GM18870 (cell line): ENCODE data around the gene OR51A4.
"Not testable (repeated sequence)": the region's sequence is repeated elsewhere in the genome, so short reads cannot be mapped to it uniquely, and the experiment has no call there.

Experiments
- ATAC-seq: cut with Tn5 transposase; IDR thresholded peaks from one replicate; pipeline ENCODE4 v1.9.1; 2021; ENCODE audit warnings: moderate library complexity; ENCODE audit not compliant: unreplicated experiment

Gene OR51A4, protein sequence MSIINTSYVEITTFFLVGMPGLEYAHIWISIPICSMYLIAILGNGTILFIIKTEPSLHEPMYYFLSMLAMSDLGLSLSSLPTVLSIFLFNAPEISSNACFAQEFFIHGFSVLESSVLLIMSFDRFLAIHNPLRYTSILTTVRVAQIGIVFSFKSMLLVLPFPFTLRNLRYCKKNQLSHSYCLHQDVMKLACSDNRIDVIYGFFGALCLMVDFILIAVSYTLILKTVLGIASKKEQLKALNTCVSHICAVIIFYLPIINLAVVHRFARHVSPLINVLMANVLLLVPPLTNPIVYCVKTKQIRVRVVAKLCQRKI

DNA sequence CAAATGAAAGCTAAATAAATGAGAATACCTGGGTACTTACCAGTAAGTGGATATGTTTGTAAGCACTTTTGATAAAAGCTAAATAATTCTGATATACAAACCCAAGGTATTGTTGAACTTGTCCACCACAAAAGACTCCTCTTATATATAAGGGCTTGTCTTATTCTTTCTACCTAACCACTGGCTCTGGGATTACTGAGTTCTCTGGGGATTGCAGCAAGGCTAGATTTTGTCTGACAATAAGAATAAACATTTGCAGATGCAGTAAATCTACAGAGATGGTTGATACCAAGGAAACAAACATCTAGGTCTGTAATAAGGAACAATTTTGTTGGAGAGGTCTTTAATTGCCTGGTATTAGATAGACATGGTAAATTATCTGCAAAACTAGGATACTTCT, at the start of gene OR51A4:
Gene OR51A4, minus strand, starts transcription at position 101 of the 400 bp plus-strand sequence. CDS start 505 bp downstream, outside the sequence.
- no peak for ATAC-seq

DNA sequence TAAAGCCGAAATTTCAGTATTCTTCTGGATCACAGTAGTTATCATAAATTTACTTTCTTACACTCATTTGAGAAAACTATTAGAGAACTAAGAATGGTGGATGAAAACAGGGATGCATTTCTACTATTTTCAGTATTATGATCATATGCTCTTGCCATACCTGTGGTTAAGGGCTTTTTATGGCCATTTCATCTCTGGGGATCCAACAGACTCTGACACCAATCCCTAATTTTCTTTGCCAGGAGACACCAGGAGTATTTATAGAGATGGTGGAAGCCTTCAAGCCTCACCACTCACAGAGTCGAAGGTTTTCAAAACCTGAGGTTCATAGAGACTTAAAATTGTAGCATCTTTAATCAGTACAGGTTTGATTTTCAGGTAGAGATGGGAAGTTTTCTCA, 47.1 kb upstream of the OR51A4 start, which contains the start of gene OR51L1:
Gene OR51L1, plus strand, starts transcription at position 301 of the 400 bp plus-strand sequence. CDS start 4,132 bp downstream, outside the sequence.
- ATAC-seq: no peak

DNA sequence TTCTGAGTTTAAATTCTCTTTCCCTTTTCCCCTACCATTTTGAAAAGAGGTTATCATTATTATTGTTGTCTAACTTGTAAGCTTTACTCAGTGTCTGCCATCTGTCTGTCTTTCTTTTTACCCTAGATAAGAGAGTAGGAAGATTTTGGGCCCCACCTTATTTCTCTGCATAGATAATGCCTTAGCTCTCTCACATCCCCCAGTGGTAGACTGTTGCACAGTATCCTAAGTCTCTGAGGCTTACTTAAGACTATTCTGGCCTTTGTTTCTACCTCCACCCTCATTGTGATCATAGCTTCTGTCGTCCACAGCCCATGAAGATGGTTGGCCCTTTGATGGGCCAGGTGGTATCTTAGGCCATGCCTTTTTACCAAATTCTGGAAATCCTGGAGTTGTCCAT, 43.7 kb upstream of the OR51A4 start:
- ATAC-seq: no peak

DNA sequence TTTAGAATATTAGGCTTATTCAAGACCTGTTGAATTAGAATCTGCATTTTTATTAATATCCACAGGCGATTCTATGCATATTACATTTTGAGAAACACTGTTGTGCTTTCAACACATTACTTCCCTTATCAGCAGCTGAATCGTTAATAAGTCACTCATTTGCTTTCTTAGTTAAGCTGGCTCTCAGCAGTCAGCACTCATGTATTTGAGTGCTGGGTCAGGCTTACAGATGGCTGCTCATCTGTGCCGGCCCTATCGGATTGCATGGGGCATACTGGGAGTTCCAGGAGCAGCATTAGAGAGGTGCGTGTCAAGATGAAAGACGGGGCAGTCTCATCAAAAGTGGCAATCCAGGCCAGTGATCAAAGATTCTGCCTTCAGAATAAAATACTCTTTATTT, 36.4 kb upstream of the OR51A4 start:
- ATAC-seq: no peak

DNA sequence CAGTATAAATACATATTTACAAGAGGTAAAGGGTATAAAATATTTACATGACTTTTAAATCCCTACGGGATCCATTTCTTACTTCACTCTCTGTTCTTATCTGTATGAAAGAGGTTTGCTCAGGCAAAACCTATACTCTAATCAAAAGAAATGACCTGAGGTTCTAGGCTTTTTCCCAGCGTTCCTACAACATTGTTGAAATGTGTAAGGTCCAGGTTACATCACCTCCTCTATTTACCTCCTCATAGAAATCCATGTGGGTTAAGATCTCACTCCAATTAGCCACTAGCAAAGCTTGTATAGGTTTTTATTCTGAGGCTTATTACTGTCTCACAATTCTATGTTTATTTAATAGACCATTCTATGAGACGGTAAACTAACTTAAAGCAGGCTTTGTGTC, 35.3 kb upstream of the OR51A4 start:
- no peak for ATAC-seq

DNA sequence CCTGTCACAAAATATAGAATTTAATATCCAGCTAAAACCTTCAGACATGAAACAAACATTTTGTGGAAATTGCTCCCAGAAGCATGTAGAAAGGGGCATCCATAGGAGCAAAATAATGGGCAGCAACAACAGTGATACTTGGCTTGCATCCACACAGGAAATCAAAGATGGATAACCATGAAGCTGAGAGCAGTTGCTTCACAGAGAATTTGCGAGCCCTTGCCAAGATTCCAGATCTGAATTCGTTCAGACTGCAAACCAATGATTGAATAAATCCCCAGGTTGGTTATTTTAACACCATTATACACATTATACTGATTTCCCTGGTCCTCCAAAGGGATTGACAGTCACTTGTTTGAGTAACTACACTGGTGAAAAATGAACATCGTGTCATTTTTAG, 31.6 kb upstream of the OR51A4 start:
- no peak for ATAC-seq

DNA sequence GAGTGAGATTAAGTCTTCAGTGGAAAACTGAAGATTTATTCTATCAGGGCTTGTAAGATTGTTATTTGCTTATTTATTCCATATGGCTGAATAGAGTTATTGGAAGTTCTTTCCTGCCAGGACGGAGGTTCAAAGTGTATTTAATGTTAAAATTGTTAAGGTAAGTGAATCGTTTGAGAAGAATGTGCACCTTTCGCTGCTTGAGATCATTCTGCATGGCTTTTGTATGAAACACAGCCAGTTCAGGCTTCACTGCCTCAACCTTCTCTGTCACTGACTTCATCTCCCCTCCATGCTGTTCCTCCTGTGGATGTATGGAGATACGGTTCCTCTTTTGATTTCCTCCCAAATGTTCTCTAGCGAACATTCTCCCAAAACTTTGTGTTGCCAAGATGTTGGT, 28.0 kb upstream of the OR51A4 start:
- ATAC-seq: no peak

DNA sequence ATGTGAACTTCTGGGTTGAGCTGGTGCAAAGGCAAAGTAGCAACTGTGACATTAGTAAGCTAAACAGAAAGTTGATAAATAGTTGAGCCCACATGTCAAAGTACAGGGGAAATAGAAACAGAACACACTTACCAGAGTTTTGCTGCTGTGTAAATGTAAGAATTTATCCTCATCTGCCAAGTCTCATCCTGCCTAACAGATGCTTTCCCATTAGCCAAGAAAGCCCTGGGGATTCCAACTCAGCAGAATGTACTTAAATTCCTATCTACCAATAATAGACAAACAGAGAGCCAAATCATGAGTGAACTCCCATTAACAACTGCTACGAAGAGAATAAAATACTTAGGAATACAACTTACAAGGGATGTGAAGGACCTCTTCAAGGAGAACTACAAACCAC, 15.4 kb upstream of the OR51A4 start:
- ATAC-seq: no peak

DNA sequence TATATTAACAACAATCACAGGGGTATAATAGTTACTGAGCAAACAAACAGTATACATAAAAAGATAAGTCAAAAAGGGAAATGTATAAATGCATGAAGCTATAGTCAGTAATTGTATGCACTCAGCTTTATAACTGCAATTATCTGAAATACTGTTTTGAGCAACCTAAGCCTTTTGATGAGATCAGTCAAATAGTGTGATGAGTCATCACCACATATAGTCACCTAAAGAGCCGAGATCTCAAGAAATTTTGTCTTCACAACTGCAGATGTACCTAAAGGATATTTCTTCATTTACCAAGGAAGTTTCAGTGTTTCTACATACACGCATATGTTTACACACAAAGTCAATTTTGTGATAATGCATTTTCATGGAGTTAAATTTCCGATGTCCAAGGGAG, 13.5 kb upstream of the OR51A4 start:
- ATAC-seq: no peak

DNA sequence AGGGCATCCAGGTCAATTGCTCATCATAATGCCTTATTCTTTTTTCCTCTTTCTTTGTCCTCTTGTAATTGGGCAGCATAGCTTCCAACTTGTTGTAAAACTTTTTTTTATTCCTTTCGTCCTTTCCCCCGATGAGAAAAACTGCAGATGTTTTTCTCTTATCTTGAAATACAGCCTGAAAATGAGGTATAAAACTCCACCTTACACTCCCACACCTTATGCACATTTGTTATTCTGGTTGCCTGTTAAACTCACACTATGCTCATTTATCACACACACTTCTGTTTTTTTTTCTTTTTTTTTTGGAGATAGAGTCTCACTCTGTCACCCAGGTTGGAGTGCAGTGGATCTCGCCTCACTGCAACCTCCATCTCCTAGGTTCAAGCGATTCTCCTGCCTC, 10.0 kb upstream of the OR51A4 start:
- no peak for ATAC-seq

DNA sequence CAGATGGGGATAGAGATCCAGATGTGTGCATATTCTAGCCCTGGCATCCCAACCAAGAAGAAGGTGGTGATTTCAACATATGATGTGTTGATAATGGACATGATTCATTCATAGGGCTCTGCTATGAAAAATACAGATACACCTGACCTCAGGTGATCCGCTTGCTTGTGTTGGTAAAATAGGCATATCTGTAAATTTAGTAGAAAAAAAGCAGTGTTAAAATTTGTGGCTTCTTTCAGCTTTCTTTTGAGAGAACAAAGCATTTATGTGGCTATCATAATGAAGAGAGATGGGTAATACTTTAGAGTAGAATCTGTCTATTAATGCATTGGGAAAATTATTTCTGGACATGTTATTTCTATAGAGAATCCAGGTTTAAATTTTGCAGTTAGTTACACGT, 8.2 kb upstream of the OR51A4 start, which contains the start of gene OR51A2:
Gene OR51A2, minus strand, starts transcription at position 101 of the 400 bp plus-strand sequence. Its CDS starts 0 bp downstream, at position 101.
- ATAC-seq: not testable (repeated sequence)

DNA sequence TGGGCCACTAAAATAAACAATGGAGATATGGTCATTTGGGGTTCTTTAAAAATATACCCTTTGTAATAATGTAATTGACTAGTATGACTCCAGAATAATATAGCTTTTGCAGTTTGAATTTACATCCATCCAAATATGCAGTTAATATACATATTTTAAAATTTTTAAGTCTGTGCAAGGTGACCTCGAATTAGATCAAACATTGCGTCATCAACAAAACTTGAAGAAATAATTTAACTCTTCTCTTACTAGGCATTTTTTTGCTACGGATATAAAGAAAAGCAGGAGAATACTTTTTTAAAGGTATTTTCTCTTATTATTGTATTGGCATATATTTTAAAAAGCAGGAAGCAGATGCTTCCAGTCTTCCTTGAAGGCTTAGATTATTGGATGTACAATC, 10.7 kb downstream of the OR51A4 start:
- ATAC-seq: no peak

DNA sequence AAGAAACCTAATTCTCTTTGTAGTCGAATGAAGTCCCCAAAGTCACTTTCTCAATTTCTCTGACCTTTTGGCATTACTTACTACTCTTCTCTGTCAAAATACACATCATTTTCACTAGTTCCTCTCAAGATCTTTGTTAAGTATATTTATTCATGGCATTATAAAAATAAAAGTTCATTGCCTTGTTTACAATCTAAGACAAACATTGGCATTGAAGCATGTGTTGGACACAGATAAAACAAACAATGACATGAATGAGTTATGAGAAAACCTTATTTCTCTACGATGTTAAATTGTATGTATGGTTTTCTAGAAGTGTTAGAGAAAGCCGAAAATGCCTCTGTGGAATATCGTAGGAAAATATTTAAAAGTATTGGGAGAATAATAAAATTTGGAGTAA, 14.7 kb downstream of the OR51A4 start:
- ATAC-seq: no peak

DNA sequence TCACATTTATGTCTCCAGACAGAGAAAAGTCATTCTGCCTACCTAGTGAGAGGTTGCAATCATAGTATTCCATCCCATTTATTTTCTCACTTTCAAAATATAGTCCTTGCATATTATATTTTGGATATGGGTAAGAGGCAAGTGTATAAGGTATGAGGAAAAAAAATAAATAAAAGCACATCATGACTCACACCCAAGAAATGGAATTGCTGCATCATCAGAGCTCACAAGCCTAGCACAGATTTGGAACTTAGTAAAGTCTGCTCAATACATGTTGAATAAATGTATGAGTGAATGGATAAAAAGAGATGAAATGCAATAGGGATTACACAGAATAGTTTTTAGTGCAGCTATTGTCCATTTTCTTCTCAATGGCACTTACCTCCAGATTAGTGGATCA, 20.8 kb downstream of the OR51A4 start:
- ATAC-seq: no peak

DNA sequence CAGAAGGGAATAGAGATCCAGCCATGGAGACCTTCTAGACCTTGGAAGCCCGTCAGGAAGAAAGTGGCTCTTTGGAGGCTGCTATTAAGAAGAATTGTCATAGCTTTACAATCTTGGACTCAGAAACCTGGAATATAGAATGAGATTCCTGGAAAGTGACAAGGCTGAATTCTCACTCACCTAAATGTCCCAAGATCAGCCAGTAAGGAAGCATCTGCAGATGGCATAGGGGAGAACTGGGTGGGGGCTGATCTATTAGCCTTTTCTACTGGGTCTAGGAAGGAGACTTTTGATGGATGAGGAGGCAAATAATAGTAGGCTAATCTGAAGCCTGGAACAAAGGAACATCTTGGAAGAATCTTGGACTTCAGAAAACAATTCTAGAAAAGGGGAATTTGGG, 23.2 kb downstream of the OR51A4 start, which contains the start of gene OR51G1:
Gene OR51G1, minus strand, starts transcription at position 101 of the 400 bp plus-strand sequence. Its CDS starts 0 bp downstream, at position 101.
- no peak for ATAC-seq

DNA sequence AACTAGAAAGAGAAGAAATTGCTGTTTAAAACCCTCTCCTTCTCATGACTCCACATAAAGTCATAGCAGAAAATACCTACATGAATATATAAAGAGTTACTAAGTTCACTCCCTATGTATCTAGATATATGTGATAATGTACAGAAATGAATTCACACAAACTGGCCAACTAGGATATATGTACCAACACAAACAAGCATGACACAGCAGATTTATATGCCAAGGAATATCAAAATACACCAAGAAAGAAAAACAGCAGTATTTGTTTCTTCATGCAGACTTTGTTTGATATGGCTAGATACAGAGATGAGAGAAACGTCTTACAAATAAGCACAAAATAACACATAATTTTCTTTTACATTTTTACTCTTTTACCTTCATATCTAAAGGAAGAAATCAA, 25.1 kb downstream of the OR51A4 start:
- ATAC-seq: no peak

DNA sequence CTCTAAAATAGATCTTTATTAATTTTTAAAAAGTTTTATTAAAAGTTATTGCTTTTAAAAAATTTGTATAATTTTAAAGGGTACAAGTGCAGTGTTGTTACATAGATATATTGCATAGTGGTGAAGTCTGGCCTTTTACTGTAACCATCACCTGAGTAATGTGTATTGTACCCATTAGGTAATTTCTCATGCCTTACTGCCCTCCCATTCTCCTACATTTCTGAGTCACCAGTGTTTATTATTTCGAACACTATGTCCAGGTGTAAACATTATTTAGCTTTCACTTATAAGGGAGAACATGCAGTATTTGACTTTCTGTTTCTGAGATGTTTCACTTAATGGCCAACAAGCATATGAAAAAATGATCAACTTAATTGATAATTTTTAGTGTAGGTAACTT, 25.6 kb downstream of the OR51A4 start:
- ATAC-seq: no peak

DNA sequence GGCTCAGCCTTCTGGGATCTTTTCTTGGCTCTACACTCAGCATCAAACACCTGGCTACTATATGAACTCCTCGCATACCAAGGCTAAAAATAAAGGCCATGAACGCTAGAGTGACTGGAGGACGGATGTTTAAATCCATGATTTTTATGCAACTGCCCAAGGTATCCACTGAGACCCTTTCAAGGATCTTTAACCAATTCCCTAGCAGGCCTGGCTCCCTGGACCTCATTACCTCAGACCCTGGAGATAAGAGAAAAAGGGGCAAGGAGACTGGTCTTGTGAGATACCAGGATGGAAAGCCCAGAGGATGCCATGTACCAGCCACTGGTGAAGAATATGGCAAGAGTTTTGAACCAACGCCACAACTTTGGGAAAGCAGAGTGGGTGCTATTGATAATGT, 28.2 kb downstream of the OR51A4 start, which contains the start of gene OR51G2:
Gene OR51G2, minus strand, starts transcription at position 101 of the 400 bp plus-strand sequence. CDS start 3,687 bp downstream, outside the sequence.
- no peak for ATAC-seq

DNA sequence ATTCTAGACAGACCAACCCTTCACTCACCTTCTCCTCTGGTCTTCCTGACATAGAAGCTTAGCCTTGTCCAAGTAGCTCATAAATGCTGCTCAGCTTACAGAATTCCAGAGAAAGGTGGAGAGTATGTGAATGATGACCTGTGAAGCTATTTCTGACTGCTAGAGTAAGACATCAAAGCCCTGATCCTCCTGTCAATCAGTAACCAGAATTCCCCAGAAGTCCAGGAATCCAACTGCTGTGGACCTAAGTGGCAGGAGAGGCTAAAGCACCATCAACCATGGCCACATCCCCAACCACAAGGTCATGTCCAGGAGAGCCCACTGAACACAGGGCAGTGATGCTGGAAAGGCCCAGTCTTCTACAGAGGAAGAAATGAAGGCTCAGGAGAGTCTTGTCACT, 30.8 kb downstream of the OR51A4 start:
- no peak for ATAC-seq

DNA sequence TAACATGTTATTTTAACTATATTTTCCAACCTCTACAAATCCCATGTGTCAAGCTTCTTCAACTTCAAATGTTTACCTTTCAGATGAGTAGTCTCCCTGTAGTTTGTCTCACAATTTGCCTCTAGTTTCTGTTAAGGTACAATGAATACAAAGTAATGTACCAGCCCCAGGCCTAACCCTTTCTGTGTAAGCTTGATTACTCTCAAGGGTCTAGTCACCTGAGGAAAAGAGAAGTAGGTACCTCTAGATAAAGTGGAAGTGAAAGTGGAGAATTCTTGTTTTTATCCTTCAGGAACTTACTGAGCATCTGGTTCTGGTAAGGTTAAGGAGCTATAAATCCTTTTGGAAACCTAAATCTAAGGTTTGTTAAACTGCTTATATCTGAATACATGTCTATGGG, 43.9 kb downstream of the OR51A4 start, which contains the start of gene OR51A7:
Gene OR51A7, plus strand, starts transcription at position 300 of the 400 bp plus-strand sequence. CDS start 3,587 bp downstream, outside the sequence.
- ATAC-seq: no peak
